Pulmonary artery endothelial cell (primary cell): ENCODE data around the gene KCND2. TPM values are rescaled to one million over a fixed set of nuclear protein-coding genes. Genes with fewer than 3 reads are reported as not detected.

Experiments used
- DNase-seq: peaks from one replicate; pipeline ENCODE4 v3.0.0-alpha.2; 2011; ENCODE audit warnings: low read depth, low spot score
- total RNA-seq: library from RNA; depleted of rRNA; stranded (reverse); fragments of >200 nt; gene quantifications from 2 replicates; pipeline ENCODE4 v1.2.3, GENCODE V29; 2014

The KCND2 gene
- total RNA-seq, 1 donor from 2014 or later = not detected

GRCh38 chr7:120412139-120413050 lies 139.4 kb downstream of the KCND2 start:
- DNase-seq = no peak

- DNase-seq = no peak
Observed at GRCh38 chr7:120413164-120413563, 140.2 kb downstream of the KCND2 start.

- no peak for DNase-seq
Observed at GRCh38 chr7:120417244-120417979, 144.4 kb downstream of the KCND2 start.

GRCh38 chr7:120421151-120421651 lies 148.2 kb downstream of the KCND2 start:
- no peak for DNase-seq

- DNase-seq = no peak
Observed at GRCh38 chr7:120431016-120431415, 158.0 kb downstream of the KCND2 start.

- DNase-seq = no peak
Observed at GRCh38 chr7:120436487-120437060, 163.6 kb downstream of the KCND2 start.

- no peak for DNase-seq
Observed at GRCh38 chr7:120441850-120442249, 168.9 kb downstream of the KCND2 start.

- DNase-seq = no peak
Observed at GRCh38 chr7:120442838-120443237, 169.9 kb downstream of the KCND2 start.

- no peak for DNase-seq
Observed at GRCh38 chr7:120444650-120445049, 171.7 kb downstream of the KCND2 start.

- DNase-seq = no peak
Observed at GRCh38 chr7:120445276-120445675, 172.3 kb downstream of the KCND2 start.

GRCh38 chr7:120452665-120453064 lies 179.7 kb downstream of the KCND2 start:
- DNase-seq = no peak

GRCh38 chr7:120456699-120457098 lies 183.7 kb downstream of the KCND2 start:
- DNase-seq = no peak

GRCh38 chr7:120460949-120461348 lies 188.0 kb downstream of the KCND2 start:
- no peak for DNase-seq

GRCh38 chr7:120462991-120463390 lies 190.0 kb downstream of the KCND2 start:
- no peak for DNase-seq

GRCh38 chr7:120464104-120464503 lies 191.1 kb downstream of the KCND2 start:
- DNase-seq = no peak

- DNase-seq = no peak
Observed at GRCh38 chr7:120467676-120468075, 194.7 kb downstream of the KCND2 start.

GRCh38 chr7:120468611-120469010 lies 195.6 kb downstream of the KCND2 start:
- no peak for DNase-seq

GRCh38 chr7:120472892-120473291 lies 199.9 kb downstream of the KCND2 start:
- DNase-seq = no peak

GRCh38 chr7:120473352-120473751 lies 200.4 kb downstream of the KCND2 start:
- no peak for DNase-seq

GRCh38 chr7:120475994-120476393 lies 203.0 kb downstream of the KCND2 start:
- no peak for DNase-seq

- no peak for DNase-seq
Observed at GRCh38 chr7:120480472-120480871, 207.5 kb downstream of the KCND2 start.

GRCh38 chr7:120480930-120481329 lies 208.0 kb downstream of the KCND2 start:
- no peak for DNase-seq
